GM12801 (cell line): Measurements from ENCODE around the gene ART4.

Source experiments
- TF ChIP-seq, protein P1 (sequence below): IDR thresholded peaks from one replicate; pipeline ENCODE4 v1.5.1; 2011; ENCODE audit warnings: control low read depth; ENCODE audit not compliant: insufficient read length; ENCODE audit errors: extremely low read depth

ART4 gene

GRCh38 chr12:14776236-14776961 is 66.9 kb downstream of the ART4 start:
- TF ChIP-seq, protein P1, sequence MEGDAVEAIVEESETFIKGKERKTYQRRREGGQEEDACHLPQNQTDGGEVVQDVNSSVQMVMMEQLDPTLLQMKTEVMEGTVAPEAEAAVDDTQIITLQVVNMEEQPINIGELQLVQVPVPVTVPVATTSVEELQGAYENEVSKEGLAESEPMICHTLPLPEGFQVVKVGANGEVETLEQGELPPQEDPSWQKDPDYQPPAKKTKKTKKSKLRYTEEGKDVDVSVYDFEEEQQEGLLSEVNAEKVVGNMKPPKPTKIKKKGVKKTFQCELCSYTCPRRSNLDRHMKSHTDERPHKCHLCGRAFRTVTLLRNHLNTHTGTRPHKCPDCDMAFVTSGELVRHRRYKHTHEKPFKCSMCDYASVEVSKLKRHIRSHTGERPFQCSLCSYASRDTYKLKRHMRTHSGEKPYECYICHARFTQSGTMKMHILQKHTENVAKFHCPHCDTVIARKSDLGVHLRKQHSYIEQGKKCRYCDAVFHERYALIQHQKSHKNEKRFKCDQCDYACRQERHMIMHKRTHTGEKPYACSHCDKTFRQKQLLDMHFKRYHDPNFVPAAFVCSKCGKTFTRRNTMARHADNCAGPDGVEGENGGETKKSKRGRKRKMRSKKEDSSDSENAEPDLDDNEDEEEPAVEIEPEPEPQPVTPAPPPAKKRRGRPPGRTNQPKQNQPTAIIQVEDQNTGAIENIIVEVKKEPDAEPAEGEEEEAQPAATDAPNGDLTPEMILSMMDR: no peak

DNA sequence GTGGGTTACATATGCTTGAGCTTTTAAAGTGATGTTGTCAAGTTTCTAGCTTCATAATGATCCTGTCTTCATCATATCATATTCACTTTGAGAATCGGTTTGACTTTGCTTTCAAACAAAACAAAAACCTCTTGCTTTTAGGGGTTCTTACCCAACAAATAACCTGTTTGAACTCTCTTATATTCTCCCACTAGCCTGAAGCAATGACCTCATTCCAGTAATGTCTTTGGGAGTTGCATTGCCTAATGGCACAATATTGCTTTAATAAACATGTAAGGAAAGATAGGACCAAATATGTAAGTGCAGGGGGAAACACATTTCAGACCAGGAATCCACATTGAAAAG is 67.7 kb downstream of the ART4 start:
- TF ChIP-seq, protein P1: no peak
